Caco-2 (cell line): ENCODE results near the gene NGLY1. TPM values are rescaled to one million over a fixed set of nuclear protein-coding genes. Genes with fewer than 3 reads are reported as not detected.
A peak's percentile ranks its signal among the peaks of the same experiment; 100 is the strongest.

Experiments
- BruUV-seq: library from RNA; stranded (reverse); fragments of 400-500 nt; replicated peaks from 2 replicates; lab custom pipeline; 2021; lab: Mats Ljungman, UMichigan
- CTCF ChIA-PET: fragments of 300-600 bp; sonication (Branson Sonifier 250); formaldehyde crosslinking; loops from one replicate; lab custom pipeline; 2022; ENCODE audit warnings: antibody characterized with exemption; lab: Charles Lee
- POLR2A ChIA-PET: fragments of 300-600 bp; sonication (Branson Sonifier 250); formaldehyde crosslinking; loops from one replicate; lab custom pipeline; 2022; ENCODE audit warnings: antibody characterized with exemption; lab: Charles Lee
- DNase-seq, 2 experiments: peaks; one replicate each; pipeline versions ENCODE4 v3.0.0 to v3.0.0-alpha.2; 2020 to 2022
- H3K27me3 ChIP-seq: replicated peaks from 2 replicates; pipeline ENCODE4 v1.6.0; 2011; ENCODE audit warnings: low read length; ENCODE audit not compliant: control insufficient read depth, insufficient read depth
- H3K36me3 ChIP-seq: 2 replicates; pipeline ENCODE4 v1.5.1; 2011; ENCODE audit warnings: low read length; ENCODE audit not compliant: control insufficient read depth, insufficient read depth
- H3K4me1 ChIP-seq: fragments of 250-450 bp; sonication (Bioruptor Pico); 2 replicates; pipeline ENCODE4 v1.5.1; 2020; ENCODE audit warnings: mild to moderate bottlenecking
- H3K4me3 ChIP-seq: 2 replicates; pipeline ENCODE4 v1.5.1; 2011; ENCODE audit warnings: low read depth, mild to moderate bottlenecking, control low read depth, low read length
- H3K9me3 ChIP-seq: fragments of 250-450 bp; sonication (Bioruptor Pico); 2 replicates; pipeline ENCODE4 v1.5.1; 2020; ENCODE audit warnings: mild to moderate bottlenecking, moderate library complexity
- H3K27ac Mint-ChIP-seq: one replicate; pipeline ENCODE4 v1.8.0; 2022; ENCODE audit warnings: mixed read lengths; ENCODE audit not compliant: unreplicated experiment
- H3K27me3 Mint-ChIP-seq: one replicate; pipeline ENCODE4 v1.8.0; 2022; ENCODE audit warnings: mixed read lengths; ENCODE audit not compliant: insufficient read depth, unreplicated experiment
- H3K36me3 Mint-ChIP-seq: one replicate; pipeline ENCODE4 v1.8.0; 2022; ENCODE audit warnings: mild to moderate bottlenecking, mixed read lengths; ENCODE audit not compliant: insufficient read depth, unreplicated experiment
- H3K4me1 Mint-ChIP-seq: one replicate; pipeline ENCODE4 v1.8.0; 2022; ENCODE audit warnings: low read depth, mixed read lengths; ENCODE audit not compliant: unreplicated experiment
- H3K4me3 Mint-ChIP-seq: one replicate; pipeline ENCODE4 v1.8.0; 2022; ENCODE audit warnings: mild to moderate bottlenecking, moderate library complexity, mixed read lengths; ENCODE audit not compliant: unreplicated experiment
- H3K9me3 Mint-ChIP-seq: one replicate; pipeline ENCODE4 v1.8.0; 2022; ENCODE audit warnings: mixed read lengths; ENCODE audit not compliant: unreplicated experiment
- CTCF ChIP-seq, 2 experiments: fragments of 200-600 bp in 1 of 2; IDR thresholded peaks; 1 replicate in 1 of 2; 2 replicates in 1 of 2; pipeline versions ENCODE4 v1.5.1 to v1.8.0; 2011 to 2022; ENCODE audit warnings: antibody characterized with exemption in 1 of 2, control low read depth in 1 of 2, inconsistent platforms in 1 of 2, low read depth in 1 of 2, low read length in 1 of 2, mild to moderate bottlenecking in 1 of 2, moderate library complexity in 1 of 2; ENCODE audit not compliant: insufficient read depth in 1 of 2, severe bottlenecking in 1 of 2, unreplicated experiment in 1 of 2
- intact Hi-C: fragments of 100-400 bp; cut with micrococcal nuclease; formaldehyde crosslinking; loops from one replicate; pipeline ENCODE4 v1.10.0; 2022; ENCODE audit not compliant: unreplicated experiment
- total RNA-seq: library from RNA; stranded (reverse); gene quantifications from 2 replicates; pipeline ENCODE4 v1.2.3, GENCODE V29; 2022

Gene NGLY1
- total RNA-seq, 1 experiment from 2014 or later: 27.1 TPM

- H3K27me3 Mint-ChIP-seq: peaks cover 4% of the 10 kb centered on the region
- BruUV-seq: no TSS peak
- CTCF ChIA-PET: no interaction called here
Measured at GRCh38 chr3:25801786-25802185, 18.5 kb upstream of the NGLY1 start.

GRCh38 chr3:25789596-25790556 is 6.6 kb upstream of the NGLY1 start, which contains the start of gene OXSM:
TSS of gene OXSM (plus strand) at chr3:25790090. CDS start at chr3:25791021, 931 bp downstream.
- peaks cover 8% of the 10 kb centered on the region for H3K4me1 ChIP-seq
- H3K4me3 ChIP-seq: peak within 1 kb of the TSS; percentile 83
- Mint-ChIP-seq H3K27ac (peak within 1 kb of the TSS; percentile 86), H3K27me3 (no peaks in the 10 kb centered on the region), H3K36me3 (peaks cover 6% of the 10 kb centered on the region), H3K4me3 (peak within 1 kb of the TSS; percentile 89), H3K9me3 (no peaks in the 10 kb centered on the region), H3K4me1 (peaks cover 15% of the 10 kb centered on the region)
- intact Hi-C loops: no loop called here
- no peaks in the 10 kb centered on the region for H3K9me3 ChIP-seq
- no peaks in the 10 kb centered on the region for H3K36me3 ChIP-seq
- no peak for TF ChIP-seq CTCF (IDR thresholded peaks at IDR 0.05; ENCODE audit: insufficient read depth in 1 of 2, low read depth in 1 of 2, low read length in 1 of 2, severe bottlenecking in 1 of 2, unreplicated experiment in 1 of 2)
- CTCF ChIA-PET: no interaction called here
- BruUV-seq: TSS peak; percentile 36
- no peaks in the 10 kb centered on the region for H3K27me3 ChIP-seq
- POLR2A ChIA-PET: no interaction called here
- DNase-seq: peak; percentile 79 to 85

More at GRCh38 chr3:25801786-25802185, 18.5 kb upstream of the NGLY1 start:
- no peak for TF ChIP-seq CTCF (IDR thresholded peaks at IDR 0.05; ENCODE audit: insufficient read depth in 1 of 2, low read depth in 1 of 2, low read length in 1 of 2, severe bottlenecking in 1 of 2, unreplicated experiment in 1 of 2)
- no peak overlapping the region for H3K4me3 Mint-ChIP-seq
- Histone ChIP-seq H3K36me3 (no peaks in the 10 kb centered on the region), H3K27me3 (no peaks in the 10 kb centered on the region), H3K9me3 (no peaks in the 10 kb centered on the region), H3K4me1 (no peaks in the 10 kb centered on the region), H3K4me3 (no peak overlapping the region)
- no peaks in the 10 kb centered on the region for H3K36me3 Mint-ChIP-seq
- H3K9me3 Mint-ChIP-seq: no peaks in the 10 kb centered on the region
- no peak for DNase-seq
- no peaks in the 10 kb centered on the region for H3K4me1 Mint-ChIP-seq
- intact Hi-C loops: no loop called here
- POLR2A ChIA-PET: no interaction called here
- no peak overlapping the region for H3K27ac Mint-ChIP-seq

- H3K4me1 ChIP-seq: peaks cover 8% of the 10 kb centered on the region
- no peak overlapping the region for H3K27ac Mint-ChIP-seq
- TF ChIP-seq CTCF (IDR thresholded peaks at IDR 0.05; ENCODE audit: insufficient read depth in 1 of 2, low read depth in 1 of 2, low read length in 1 of 2, severe bottlenecking in 1 of 2, unreplicated experiment in 1 of 2): no peak
- intact Hi-C loops: no loop called here
- no peaks in the 10 kb centered on the region for H3K9me3 ChIP-seq
- H3K4me1 Mint-ChIP-seq: peaks cover 20% of the 10 kb centered on the region
- CTCF ChIA-PET: no interaction called here
- H3K36me3 ChIP-seq: no peaks in the 10 kb centered on the region
- H3K27me3 Mint-ChIP-seq: no peaks in the 10 kb centered on the region
- H3K4me3 ChIP-seq: peak overlapping the region; percentile 83
- DNase-seq: no peak
- no peaks in the 10 kb centered on the region for H3K9me3 Mint-ChIP-seq
- POLR2A ChIA-PET: no interaction called here
- peaks cover 6% of the 10 kb centered on the region for H3K36me3 Mint-ChIP-seq
- H3K4me3 Mint-ChIP-seq: peak overlapping the region; percentile 89
- TSS peak; percentile 90 for BruUV-seq
- H3K27me3 ChIP-seq: no peaks in the 10 kb centered on the region
Measured at GRCh38 chr3:25789209-25789595, 6.0 kb upstream of the NGLY1 start.
